ENCODE results near the gene ALOXE3. TPM values are rescaled to one million over a fixed set of nuclear protein-coding genes. Genes with fewer than 3 reads are reported as not detected.

Gene ALOXE3
- total RNA-seq (under 1 TPM in 1 of 2 donors, not detected in 1; 0.12 TPM), polyA plus RNA-seq (under 1 TPM; 0.28 to 0.68 TPM)
- long read RNA-seq, donor 1 = 0 reads
- long read RNA-seq, donor 2 = 0 reads
- long read RNA-seq, donor 3 = 0 reads
- long read RNA-seq, donor 4 = 0 reads
- long read RNA-seq, donor 5 = 0 reads

- Histone ChIP-seq H3K9ac (ENCODE audit: insufficient read depth in 1 of 2, low read length in 2 of 2) (peak within 1 kb of the TSS in 1 of 2 donors; percentile 81), H3K36me3 (ENCODE audit: control insufficient read depth in 4 of 4, insufficient read depth in 4 of 4, low read length in 4 of 4) (no peaks in the 10 kb centered on the region), H3K27me3 (ENCODE audit: control insufficient read depth in 3 of 3, insufficient read depth in 3 of 3, low read length in 2 of 3) (peaks cover 0 to 57% (median 42%) of the 10 kb centered on the region in 3 donors), H3K4me1 (ENCODE audit: control insufficient read depth in 5 of 5, insufficient read depth in 5 of 5, low read length in 5 of 5) (peaks cover 0 to 37% (median 13%) of the 10 kb centered on the region in 5 donors), H3K27ac (ENCODE audit: low read depth in 1 of 2, low read length in 1 of 2) (peak within 1 kb of the TSS; percentile 47 to 68), H3K9me3 (ENCODE audit: control insufficient read depth in 4 of 4, insufficient read depth in 3 of 4, low read length in 3 of 4) (no peaks in the 10 kb centered on the region), H3K4me3 (peak within 1 kb of the TSS; percentile 42)
- DNase-seq (peak in 1 of 3 donors; percentile 26), ATAC-seq (ENCODE audit: insufficient read depth, low FRiP score) (peak; percentile 8)
- TF ChIP-seq, protein P1, sequence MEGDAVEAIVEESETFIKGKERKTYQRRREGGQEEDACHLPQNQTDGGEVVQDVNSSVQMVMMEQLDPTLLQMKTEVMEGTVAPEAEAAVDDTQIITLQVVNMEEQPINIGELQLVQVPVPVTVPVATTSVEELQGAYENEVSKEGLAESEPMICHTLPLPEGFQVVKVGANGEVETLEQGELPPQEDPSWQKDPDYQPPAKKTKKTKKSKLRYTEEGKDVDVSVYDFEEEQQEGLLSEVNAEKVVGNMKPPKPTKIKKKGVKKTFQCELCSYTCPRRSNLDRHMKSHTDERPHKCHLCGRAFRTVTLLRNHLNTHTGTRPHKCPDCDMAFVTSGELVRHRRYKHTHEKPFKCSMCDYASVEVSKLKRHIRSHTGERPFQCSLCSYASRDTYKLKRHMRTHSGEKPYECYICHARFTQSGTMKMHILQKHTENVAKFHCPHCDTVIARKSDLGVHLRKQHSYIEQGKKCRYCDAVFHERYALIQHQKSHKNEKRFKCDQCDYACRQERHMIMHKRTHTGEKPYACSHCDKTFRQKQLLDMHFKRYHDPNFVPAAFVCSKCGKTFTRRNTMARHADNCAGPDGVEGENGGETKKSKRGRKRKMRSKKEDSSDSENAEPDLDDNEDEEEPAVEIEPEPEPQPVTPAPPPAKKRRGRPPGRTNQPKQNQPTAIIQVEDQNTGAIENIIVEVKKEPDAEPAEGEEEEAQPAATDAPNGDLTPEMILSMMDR (IDR thresholded peaks at IDR 0.05; ENCODE audit: control extremely low read depth, extremely low read depth) = no peak
- WGBS, 2 donors = 1% methylated on average over 33 of the region's 33 CpGs
These were observed at the start of gene ALOXE3 for GRCh38 chr17:8117980-8118768. TSS of gene ALOXE3 (minus strand) at chr17:8118514. CDS start at chr17:8117990, 524 bp downstream.

DNA sequence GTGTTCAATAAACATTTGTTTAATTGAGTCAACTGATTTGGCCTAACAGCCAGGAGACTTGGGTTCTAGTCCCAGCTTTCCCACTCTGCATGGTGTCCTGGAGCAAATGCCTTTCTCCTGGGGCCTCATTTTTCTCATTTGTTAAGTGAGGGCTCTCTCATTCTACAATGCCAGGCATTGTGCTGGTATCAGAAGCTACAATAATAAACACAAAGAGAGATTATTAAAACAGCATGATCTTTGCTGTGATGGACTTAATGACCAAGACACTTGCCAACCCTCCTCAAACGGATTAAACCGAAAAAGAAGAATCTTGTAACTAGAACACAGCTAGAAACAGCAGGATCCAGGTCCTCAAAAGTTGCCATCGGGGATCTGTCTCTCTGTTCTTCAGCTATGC, 49.2 kb upstream of the ALOXE3 start:
- Histone ChIP-seq H3K4me3 (no peak overlapping the region), H3K27ac (ENCODE audit: low read depth in 1 of 2, low read length in 1 of 2) (no peak overlapping the region), H3K36me3 (ENCODE audit: control insufficient read depth in 4 of 4, insufficient read depth in 4 of 4, low read length in 4 of 4) (peaks cover 0 to under 1% (median 0%) of the 10 kb centered on the region in 4 donors), H3K27me3 (ENCODE audit: control insufficient read depth in 3 of 3, insufficient read depth in 3 of 3, low read length in 2 of 3) (no peaks in the 10 kb centered on the region), H3K9ac (ENCODE audit: insufficient read depth in 1 of 2, low read length in 2 of 2) (no peak overlapping the region), H3K4me1 (ENCODE audit: control insufficient read depth in 5 of 5, insufficient read depth in 5 of 5, low read length in 5 of 5) (peaks cover 10 to 22% (median 12%) of the 10 kb centered on the region in 5 donors), H3K9me3 (ENCODE audit: control insufficient read depth in 4 of 4, insufficient read depth in 3 of 4, low read length in 3 of 4) (no peaks in the 10 kb centered on the region)
- TF ChIP-seq, protein P1 (IDR thresholded peaks at IDR 0.05; ENCODE audit: control extremely low read depth, extremely low read depth) = no peak
- no peak for DNase-seq
- 85 to 92% methylated on average over 3 of the region's 3 CpGs for WGBS, 2 donors
- ATAC-seq (ENCODE audit: insufficient read depth, low FRiP score) = no peak

DNA sequence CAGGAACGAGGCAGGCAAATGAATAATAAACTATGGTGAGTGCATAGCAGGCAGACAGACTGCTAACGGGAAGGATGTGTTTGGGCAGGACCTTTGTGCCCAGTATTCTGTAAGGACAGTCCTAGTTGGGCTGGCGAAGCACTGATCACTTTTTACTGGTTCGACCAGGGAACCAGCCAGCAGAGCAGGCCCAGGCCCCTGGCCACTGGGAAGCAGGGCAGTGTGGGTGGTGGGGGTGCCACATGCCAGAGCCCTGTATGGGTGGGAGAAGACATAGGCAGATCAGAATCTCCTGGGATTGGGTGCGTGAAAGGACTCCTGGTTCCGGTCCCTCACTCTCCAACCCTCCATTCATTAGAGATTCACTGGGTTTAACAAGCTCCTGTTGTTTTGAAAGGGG, 48.4 kb upstream of the ALOXE3 start:
- Histone ChIP-seq H3K9me3 (ENCODE audit: control insufficient read depth in 4 of 4, insufficient read depth in 3 of 4, low read length in 3 of 4) (no peaks in the 10 kb centered on the region), H3K4me3 (no peak overlapping the region), H3K9ac (ENCODE audit: insufficient read depth in 1 of 2, low read length in 2 of 2) (no peak overlapping the region), H3K27me3 (ENCODE audit: control insufficient read depth in 3 of 3, insufficient read depth in 3 of 3, low read length in 2 of 3) (no peaks in the 10 kb centered on the region), H3K4me1 (ENCODE audit: control insufficient read depth in 5 of 5, insufficient read depth in 5 of 5, low read length in 5 of 5) (peaks cover 10 to 27% (median 13%) of the 10 kb centered on the region in 5 donors), H3K27ac (ENCODE audit: low read depth in 1 of 2, low read length in 1 of 2) (no peak overlapping the region), H3K36me3 (ENCODE audit: control insufficient read depth in 4 of 4, insufficient read depth in 4 of 4, low read length in 4 of 4) (peaks cover 0 to 8% (median 0%) of the 10 kb centered on the region in 4 donors)
- WGBS, 2 donors = 89 to 98% methylated on average over 6 of the region's 6 CpGs
- DNase-seq (no peak), ATAC-seq (ENCODE audit: insufficient read depth, low FRiP score) (no peak)
- TF ChIP-seq, protein P1 (IDR thresholded peaks at IDR 0.05; ENCODE audit: control extremely low read depth, extremely low read depth) = no peak

Data from lung (tissue), 16 donors.